ENCODE data around the gene MATK.
A peak's percentile ranks its signal among the peaks of the same experiment; 100 is the strongest.

MATK gene

GRCh38 chr19:3732108-3732507, 54.1 kb downstream of the MATK start:
- no peak overlapping the region for H3K4me3 ChIP-seq (ENCODE audit: low read depth, low read length)
- TF ChIP-seq CTCF (conservative IDR thresholded peaks at IDR 0.05; ENCODE audit: low read depth, low read length), result peak; percentile 19
- no peak for DNase-seq (ENCODE audit: low read depth)

DNA sequence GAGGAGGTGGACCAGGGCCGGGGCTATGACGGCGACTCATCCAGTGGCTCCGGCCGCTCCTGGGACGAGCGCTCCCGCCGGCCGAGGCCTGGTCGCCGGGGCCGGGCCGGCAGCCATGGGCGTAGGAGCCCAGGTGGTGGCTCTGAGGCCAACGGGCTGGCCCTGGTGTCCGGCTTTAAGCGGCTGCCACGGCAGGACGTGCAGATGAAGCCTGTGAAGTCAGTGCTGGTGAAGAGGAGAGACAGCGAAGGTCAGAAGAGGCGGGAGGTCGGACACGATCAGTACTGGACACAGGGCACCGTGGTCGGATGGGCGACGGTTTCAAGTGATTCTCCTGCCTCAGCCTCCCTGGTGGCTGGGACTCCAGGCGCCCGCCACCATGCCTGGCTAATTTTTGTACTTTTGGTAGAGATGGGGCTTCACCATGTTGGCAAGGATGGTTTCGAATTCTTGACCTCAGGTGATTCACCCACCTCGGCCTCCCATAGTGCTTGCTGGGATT, 55.7 kb downstream of the MATK start:
- no peak for TF ChIP-seq CTCF (conservative IDR thresholded peaks at IDR 0.05; ENCODE audit: low read depth, low read length)

More for the DNA sequence above, 55.7 kb downstream of the MATK start:
- H3K4me3 ChIP-seq (ENCODE audit: low read depth, low read length), result no peak overlapping the region
- no peak for DNase-seq (ENCODE audit: low read depth)

Measured in choroid plexus epithelial cell (primary cell).